ENCODE results near the gene CBS. TPM values are rescaled to one million over a fixed set of nuclear protein-coding genes. Genes with fewer than 3 reads are reported as not detected.

The CBS gene
- total RNA-seq, 2 donors from 2014 or later = 272 to 303 TPM

- Mint-ChIP-seq H3K27me3 (ENCODE audit: insufficient read depth) (no peaks in the 10 kb centered on the region), H3K9me3 (no peaks in the 10 kb centered on the region), H3K4me1 (no peaks in the 10 kb centered on the region), H3K36me3 (ENCODE audit: low read depth) (peaks cover 56% of the 10 kb centered on the region), H3K4me3 (no peak overlapping the region), H3K27ac (no peak overlapping the region)
- Histone ChIP-seq H3K4me1 (ENCODE audit: control insufficient read depth, insufficient read depth, low read length) (no peaks in the 10 kb centered on the region), H3K27me3 (ENCODE audit: control insufficient read depth, insufficient read depth, low read length, poor library complexity, severe bottlenecking) (no peaks in the 10 kb centered on the region), H3K36me3 (ENCODE audit: control insufficient read depth, insufficient read depth, low read length) (peaks cover 67% of the 10 kb centered on the region), H3K27ac (ENCODE audit: low read depth, low read length) (no peak overlapping the region), H3K9ac (ENCODE audit: extremely low read depth, low read length, poor library complexity, severe bottlenecking) (no peak overlapping the region), H3K4me3 (ENCODE audit: low read length) (no peak overlapping the region), H3K9me3 (ENCODE audit: control insufficient read depth, low read length) (no peaks in the 10 kb centered on the region)
- TF ChIP-seq CTCF (conservative IDR thresholded peaks at IDR 0.05) = no peak
- DNase-seq = no peak
- 93 to 98% methylated on average over 9 to 13 of the region's 13 CpGs for WGBS, 2 experiments (ENCODE audit: insufficient coverage in 1 of 2, insufficient read length in 1 of 2)
Observed at GRCh38 chr21:43020177-43020576, 55.5 kb downstream of the CBS start.

- Mint-ChIP-seq H3K4me1 (no peaks in the 10 kb centered on the region), H3K9me3 (no peaks in the 10 kb centered on the region), H3K27ac (peak overlapping the region; percentile 26), H3K27me3 (ENCODE audit: insufficient read depth) (no peaks in the 10 kb centered on the region), H3K36me3 (ENCODE audit: low read depth) (peaks cover 57% of the 10 kb centered on the region), H3K4me3 (no peak overlapping the region)
- no peak overlapping the region for H3K9ac ChIP-seq (ENCODE audit: extremely low read depth, low read length, poor library complexity, severe bottlenecking)
- peaks cover 66% of the 10 kb centered on the region for H3K36me3 ChIP-seq (ENCODE audit: control insufficient read depth, insufficient read depth, low read length)
- DNase-seq = no peak
- no peak overlapping the region for H3K27ac ChIP-seq (ENCODE audit: low read depth, low read length)
- no peaks in the 10 kb centered on the region for H3K9me3 ChIP-seq (ENCODE audit: control insufficient read depth, low read length)
- 95 to 98% methylated on average over 9 to 10 of the region's 10 CpGs for WGBS, 2 experiments (ENCODE audit: insufficient coverage in 1 of 2, insufficient read length in 1 of 2)
- TF ChIP-seq CTCF (conservative IDR thresholded peaks at IDR 0.05) = no peak
- no peaks in the 10 kb centered on the region for H3K4me1 ChIP-seq (ENCODE audit: control insufficient read depth, insufficient read depth, low read length)
- H3K27me3 ChIP-seq (ENCODE audit: control insufficient read depth, insufficient read depth, low read length, poor library complexity, severe bottlenecking) = no peaks in the 10 kb centered on the region
- no peak overlapping the region for H3K4me3 ChIP-seq (ENCODE audit: low read length)
Observed at GRCh38 chr21:43018519-43018918, 57.1 kb downstream of the CBS start.

GRCh38 chr21:43016728-43017127, 58.9 kb downstream of the CBS start:
- TF ChIP-seq CTCF (conservative IDR thresholded peaks at IDR 0.05) = no peak
- Mint-ChIP-seq H3K27me3 (ENCODE audit: insufficient read depth) (no peaks in the 10 kb centered on the region), H3K27ac (no peak overlapping the region), H3K4me1 (no peaks in the 10 kb centered on the region), H3K4me3 (no peak overlapping the region), H3K36me3 (ENCODE audit: low read depth) (peaks cover 67% of the 10 kb centered on the region), H3K9me3 (no peaks in the 10 kb centered on the region)
- WGBS, 2 experiments (ENCODE audit: insufficient coverage in 1 of 2, insufficient read length in 1 of 2) = 97% methylated on average over 8 to 13 of the region's 13 CpGs
- DNase-seq = no peak
- Histone ChIP-seq H3K9ac (ENCODE audit: extremely low read depth, low read length, poor library complexity, severe bottlenecking) (no peak overlapping the region), H3K4me3 (ENCODE audit: low read length) (no peak overlapping the region), H3K9me3 (ENCODE audit: control insufficient read depth, low read length) (no peaks in the 10 kb centered on the region), H3K27ac (ENCODE audit: low read depth, low read length) (no peak overlapping the region), H3K27me3 (ENCODE audit: control insufficient read depth, insufficient read depth, low read length, poor library complexity, severe bottlenecking) (no peaks in the 10 kb centered on the region), H3K36me3 (ENCODE audit: control insufficient read depth, insufficient read depth, low read length) (peaks cover 66% of the 10 kb centered on the region), H3K4me1 (ENCODE audit: control insufficient read depth, insufficient read depth, low read length) (no peaks in the 10 kb centered on the region)

Measured in endodermal cell (in vitro differentiated cells).